ENCODE data around the gene ZNF385A.
"Not testable (repeated sequence)": the region's sequence is repeated elsewhere in the genome, so short reads cannot be mapped to it uniquely, and the experiment has no call there.

Gene ZNF385A

DNA sequence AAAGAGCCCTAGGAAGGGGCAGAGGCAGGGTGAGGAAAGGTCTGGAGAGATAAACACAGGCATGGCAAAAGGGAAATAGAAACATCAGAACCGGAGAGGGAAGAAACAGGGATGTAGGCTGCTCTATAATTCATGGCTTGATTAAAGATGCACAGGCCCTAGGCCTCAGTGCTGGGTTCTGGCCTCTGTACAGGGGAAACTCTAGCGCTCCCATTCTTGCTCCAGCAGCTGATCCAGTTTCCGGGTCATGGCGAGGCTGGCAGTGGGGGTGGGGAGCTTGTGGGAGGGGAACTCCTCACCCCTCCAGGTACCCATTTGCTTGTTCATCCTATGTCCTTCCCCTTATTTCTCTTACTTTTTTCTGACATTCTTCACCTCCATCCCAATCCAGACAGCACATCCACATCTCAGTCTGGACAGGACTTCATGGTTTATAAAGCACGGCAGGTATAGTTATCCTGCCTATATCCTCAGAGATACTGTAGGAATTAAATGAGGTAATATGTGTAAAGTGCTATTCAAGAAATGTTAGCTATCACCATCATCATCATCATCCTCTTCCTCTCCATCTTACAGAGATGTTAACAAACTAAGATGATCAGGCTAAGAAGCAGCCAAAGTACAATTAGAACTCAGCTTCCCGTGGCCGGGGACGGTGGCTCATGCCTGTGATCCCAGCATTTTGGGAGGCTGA, 12.3 kb downstream of the ZNF385A start:
- DNase-seq: peak; percentile 37 to 52

DNA sequence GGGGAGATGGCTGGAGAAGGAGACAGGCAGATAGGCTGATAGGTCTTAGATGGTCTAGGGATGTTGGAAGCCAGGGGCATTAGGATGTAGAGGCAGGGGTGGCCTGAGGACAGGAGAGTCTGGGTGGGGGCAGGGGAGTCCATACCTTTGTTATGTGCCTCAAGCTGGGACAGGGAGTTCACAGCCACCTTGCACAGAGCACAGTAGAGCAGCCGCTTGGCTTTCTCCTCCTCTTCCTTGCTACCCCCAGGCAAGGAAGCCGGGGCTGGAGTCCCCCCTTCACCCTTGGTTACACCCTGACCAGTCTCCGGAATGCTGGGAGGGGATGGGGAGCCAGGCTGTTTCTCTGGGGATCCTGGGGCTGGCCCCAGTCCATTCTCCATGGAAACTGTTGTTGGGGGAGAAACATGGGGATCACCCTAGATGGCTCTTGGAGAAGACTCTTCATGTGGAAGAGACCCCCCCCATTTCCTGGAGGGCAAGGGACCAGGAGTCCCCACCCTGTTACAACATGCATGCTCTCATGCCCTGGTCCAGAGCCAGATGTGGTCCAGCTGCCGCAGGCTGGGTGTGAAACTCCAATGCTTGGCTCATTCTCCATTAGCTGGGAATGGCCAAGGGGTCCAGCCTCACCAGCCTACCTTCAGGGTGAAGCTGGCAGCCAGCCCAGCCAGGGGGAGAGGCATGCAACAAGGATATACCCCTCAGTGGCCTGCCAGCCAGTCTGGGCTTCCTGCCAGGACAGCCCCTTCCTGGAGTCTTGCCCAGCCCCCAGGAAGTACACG, 13.0 kb downstream of the ZNF385A start:
- DNase-seq: no peak

DNA sequence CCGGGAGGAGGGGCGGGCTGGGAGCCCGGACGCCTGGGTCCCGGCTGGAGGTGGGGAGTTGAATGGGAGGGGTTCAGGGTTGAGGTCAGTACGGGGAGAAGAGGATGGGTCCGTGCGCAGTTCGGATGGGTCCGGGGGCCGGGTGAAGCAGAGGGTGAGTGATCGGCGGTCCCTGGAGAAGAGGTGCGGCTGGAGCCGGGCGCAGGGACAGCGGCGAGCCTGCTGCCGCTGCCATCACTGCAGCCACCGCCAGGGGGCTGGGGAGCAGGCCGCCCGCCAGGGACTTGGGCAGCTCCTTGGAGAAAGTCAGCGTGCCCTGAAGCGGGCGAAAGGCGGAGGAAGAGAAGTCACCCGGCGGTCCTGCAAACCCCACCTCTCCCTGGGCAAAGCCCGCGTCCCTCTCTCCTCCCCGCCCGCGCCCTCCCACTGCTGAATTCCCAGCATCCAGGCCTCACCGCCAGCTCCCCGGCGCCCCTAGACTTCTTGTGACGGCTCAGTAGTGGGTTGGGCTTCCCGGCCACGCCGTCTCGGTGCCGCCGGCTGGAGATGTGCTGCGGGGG, 14.3 kb downstream of the ZNF385A start:
- peak; percentile 50 for DNase-seq

DNA sequence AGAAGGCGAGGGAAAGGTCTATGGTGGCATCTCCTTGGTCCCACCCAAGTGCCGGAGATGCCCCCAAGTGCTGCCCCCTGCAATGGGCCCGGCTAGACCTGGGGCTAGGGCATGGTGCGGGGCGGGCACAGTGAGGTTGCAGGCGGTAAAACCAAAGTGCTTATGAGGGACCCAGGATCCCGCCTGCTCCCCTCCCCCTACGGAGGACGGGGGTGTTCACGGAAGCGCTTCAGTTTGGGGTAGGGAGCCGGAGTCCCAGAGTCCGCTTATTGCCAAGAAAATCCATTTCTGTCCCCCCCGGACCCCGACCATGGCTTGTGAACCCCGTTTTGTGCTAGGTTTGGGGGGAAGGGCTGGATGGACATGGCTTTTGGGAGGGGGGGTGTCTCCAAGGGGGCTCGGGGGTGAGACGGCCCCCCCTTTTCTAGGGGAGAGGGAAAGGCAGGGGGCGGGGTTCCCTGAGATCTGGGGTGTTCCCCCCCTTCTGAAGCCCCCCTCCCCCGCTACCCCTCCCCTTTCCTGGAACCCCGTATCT, 14.9 kb downstream of the ZNF385A start:
- peak in 1 of 2 experiments; percentile 46 for DNase-seq

- peak; percentile 93 to 94 for DNase-seq
Measured at GRCh38 chr12:54368709-54369596, 15.6 kb downstream of the ZNF385A start.

GRCh38 chr12:54368025-54368708, 16.4 kb downstream of the ZNF385A start:
- peak in 1 of 2 experiments; percentile 33 for DNase-seq

DNA sequence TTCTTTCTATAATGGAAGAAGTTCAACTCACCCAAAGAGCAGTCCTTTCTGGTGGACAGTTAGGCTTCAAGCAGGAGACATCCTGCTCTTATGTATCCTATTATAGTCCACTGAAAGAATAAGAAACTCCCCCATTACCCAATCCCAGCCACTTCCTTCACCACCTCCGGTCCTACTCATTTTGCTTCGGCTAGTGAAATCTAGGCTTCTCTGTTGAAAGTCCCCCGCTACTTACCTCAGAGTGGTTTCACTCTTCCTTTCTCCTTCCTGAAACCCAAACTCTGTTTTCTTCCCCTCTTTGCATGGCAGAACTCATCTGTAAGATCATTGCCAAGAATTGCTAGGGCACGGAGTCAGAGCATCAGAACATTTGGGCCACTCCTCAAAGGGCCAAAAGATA, 20.1 kb downstream of the ZNF385A start, which contains the start of gene GPR84:
TSS of gene GPR84 (minus strand) at position 74 of the 400 bp plus-strand sequence. CDS start 635 bp downstream, outside the sequence.
- DNase-seq: peak; percentile 83 to 87

DNA sequence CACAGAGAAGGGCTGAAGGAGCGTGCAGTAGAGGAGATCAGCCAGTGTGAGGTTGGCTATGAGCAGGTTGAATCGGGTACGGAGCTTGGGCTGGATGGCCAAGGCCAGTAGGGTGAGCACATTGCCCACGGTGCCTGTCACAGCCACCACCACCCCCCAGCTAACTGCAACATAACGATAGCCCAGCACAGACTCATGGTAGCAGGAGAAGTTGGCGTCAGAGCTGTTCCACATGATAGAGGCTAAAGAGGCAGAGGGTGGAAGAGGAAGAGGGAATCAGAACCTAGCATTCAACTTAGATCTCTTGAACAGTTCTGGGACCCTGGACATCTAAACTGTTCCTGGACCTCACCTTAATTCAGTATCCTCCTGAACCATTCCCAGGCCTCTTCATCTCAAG, 20.9 kb downstream of the ZNF385A start:
- DNase-seq: no peak

DNA sequence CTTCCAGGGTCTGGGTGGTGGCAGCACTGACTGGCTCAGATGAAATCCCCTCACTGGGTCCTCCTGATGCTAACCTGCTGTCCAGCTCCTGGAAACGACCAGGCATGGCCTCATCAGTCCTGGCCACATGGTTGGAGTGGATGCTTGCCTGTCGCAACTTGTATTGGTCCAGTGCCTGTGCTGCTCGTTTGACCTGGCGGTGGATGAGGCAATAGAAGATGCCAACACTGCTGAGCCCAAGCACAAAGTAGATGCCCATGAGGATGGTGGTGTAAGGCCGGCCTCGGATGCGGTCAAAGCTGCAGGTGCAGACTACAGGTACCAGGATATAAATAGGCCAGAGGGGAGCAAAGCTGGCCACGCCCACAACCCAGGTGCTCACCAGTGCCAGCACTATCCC, 21.5 kb downstream of the ZNF385A start:
- no peak for DNase-seq

DNA sequence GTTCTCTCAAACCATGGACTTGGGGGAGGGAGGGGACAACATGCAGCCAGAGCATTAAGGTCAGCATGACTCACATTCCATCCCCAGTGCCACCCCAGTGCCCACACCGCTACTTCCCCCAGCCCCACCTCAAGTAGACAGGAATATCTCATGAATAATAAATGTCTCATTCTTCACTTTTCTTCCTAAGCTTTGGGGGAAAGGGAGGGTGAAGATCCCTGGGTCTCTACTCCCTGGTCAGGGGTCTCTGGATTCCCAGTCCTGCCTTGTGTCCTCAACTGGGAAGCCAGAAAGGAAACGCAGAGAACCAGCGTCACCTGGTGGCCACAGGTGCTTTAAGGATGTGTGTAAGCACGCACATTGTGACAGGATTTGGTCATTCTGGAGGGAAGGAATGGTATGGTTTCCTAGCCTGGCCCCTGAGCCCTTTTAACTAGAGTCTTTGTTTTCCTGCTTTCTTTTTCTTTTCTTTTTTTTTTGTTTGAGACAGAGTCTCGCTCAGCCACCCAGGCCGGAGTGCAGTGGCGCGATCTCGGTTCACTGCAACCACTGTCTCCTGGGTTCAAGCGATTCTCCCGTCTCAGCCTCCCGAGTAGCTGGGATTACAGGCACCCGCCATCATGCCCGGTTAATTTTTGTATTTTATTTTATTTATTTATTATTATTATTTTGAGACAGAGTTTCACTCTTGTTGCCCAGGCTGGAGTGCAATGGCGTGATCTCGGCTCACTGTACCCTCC, 23.6 kb downstream of the ZNF385A start:
- DNase-seq: peak; percentile 56 to 62

DNA sequence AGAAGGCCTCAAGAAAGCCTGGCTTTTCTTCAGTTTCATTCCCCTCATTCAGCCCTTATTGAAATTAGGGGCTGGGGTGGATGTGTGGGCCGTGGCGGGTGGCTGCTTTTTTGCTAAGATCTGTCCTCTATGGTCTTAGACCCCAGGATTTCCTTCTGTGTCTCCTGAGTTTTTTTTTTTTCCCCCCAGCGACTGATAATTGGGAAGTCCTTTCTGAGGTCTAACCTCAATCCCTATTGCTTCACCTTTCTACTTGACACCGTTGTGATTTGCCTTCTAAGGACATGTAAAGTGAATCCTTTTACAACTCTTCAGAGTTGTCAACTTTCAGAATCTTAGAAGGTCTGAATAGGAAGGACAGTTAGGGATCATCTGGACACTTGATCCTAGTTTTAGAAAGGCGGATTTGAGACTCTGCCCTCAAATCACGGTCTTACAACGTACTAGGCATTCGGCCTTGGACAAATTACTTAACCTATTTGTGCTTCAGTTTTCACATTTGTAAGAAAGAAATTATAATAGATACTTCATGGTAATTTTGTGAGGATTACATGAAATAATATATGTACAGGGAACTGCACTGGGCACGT, 24.7 kb downstream of the ZNF385A start:
- DNase-seq: no peak

DNA sequence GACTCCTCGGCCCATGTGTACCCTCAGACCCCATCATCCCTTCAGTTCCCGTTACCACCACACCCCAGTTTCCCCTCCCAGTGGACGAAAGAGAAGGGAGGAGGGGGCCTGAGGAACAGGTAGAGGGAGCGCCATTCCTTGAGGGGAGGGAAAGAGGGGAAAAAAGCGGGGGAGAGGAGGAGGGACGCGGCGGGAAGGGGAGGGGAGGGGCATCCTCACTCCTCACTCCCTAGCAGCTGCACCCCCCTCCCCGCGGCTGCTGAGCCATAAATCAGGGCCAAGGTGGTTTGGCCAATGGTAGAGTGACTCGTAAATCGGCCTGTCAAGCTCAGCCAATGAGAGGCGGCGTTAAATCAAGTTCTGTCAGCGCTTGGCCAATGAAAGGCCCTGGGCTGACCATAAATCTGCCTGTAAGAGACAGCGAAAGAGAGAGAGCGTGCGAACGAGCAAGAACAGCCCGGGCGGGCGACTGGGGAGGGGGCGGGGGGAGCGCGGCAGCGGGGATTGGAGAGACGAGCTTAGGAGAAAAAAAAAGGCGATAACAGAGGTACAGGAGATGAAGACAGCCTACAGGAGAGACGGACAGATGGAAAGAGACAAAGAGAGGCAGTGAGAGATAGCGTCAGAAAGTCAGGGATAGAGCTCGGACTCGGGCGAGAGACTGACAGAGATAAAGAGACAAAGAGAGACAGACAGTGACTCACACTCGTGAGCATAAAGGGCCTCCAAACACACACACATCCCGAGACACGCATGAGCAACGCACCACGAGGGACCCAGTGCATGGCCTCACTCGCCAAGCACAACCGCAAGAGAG, 25.4 kb downstream of the ZNF385A start:
- peak; percentile 96 to 97 for DNase-seq

DNA sequence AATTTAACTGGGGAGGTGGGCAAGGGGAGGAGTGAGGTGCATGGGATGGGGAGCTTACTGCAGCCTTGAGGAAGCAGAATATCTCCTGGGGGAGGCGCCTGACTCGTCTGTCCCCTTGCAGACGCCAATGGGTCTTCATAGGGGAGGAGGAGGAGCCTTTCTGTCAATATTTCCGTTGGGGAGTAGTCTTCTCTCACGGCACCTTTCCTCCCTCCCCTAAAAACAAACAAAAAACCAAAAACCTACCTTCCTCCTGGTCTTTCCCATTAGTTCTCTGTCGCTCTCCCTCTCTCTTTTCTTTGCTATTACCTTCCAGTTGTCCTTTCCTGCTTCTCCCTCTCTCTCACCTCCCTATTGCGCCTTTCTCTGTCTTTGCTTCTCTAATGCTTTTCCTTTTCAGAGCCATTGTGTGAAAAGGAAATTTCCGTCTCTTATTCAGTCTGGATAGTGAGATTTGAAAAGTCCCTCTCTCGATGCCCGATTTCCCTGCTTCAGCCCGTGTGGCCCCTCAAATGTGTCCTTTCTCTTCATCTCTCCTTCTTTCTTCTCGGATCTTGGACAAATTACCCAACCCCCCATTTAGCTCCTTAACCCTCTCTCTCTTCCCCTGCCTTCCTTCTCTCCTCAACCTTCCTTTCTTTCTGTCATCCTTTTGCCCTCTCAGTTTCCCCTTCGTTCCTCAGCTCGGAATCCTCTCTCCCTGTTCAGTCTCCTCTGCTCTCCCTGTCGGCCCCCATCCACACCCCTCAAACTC, 26.2 kb downstream of the ZNF385A start:
- peak in 1 of 2 experiments; percentile 3 for DNase-seq

- DNase-seq: no peak
Measured at GRCh38 chr12:54357506-54358190, 26.9 kb downstream of the ZNF385A start.

DNA sequence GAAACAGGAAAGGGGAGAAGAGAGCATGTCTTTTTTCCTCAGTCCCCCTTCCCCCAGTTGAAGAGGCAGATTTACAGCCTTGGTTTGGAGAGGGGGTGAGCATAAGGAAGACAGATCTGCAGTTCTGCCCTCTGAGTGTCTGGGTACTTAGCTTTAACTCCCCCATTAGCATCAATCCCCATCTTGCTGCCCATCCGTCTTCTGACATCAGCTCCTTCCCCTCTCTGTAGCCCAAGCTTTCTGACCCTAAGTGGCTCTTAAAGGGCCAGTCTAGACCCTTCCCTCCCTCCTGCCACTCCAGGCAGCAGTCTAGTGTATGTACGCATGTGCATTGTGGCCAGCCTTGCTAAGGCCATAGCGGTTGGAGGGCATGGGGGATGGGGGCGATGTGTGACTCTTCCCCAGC, 27.6 kb downstream of the ZNF385A start:
- DNase-seq: no peak

GRCh38 chr12:54356228-54356627, 28.3 kb downstream of the ZNF385A start:
- DNase-seq: no peak

GRCh38 chr12:54355104-54355815, 29.3 kb downstream of the ZNF385A start:
- DNase-seq: no peak

DNA sequence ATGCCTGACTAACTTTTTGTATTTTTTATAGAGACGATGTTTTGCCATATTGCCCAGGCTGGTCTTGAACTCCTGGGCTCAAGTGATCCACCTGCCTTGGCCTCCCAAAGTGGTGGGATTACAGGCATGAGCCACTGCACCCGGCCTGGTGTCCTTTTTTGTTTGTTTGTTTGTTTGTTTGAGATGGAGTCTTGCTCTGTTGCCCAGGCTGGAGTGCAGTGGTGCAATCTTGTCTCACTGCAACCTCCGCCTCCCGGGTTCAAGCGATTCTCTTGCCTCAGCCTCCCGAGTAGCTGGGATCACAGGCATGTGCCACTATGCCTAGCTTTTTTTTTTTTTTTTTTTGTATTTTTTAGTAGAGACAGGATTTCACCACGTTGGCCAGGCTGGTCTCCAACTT, 30.3 kb downstream of the ZNF385A start:
- DNase-seq: not testable (repeated sequence)
